ENCODE measurements around the gene RASSF1.

RASSF1 gene

GRCh38 chr3:50365080-50365841, 24.6 kb upstream of the RASSF1 start:
- FAIRE-seq, result no peak

GRCh38 chr3:50364573-50365079, 24.0 kb upstream of the RASSF1 start:
- no peak for FAIRE-seq

- FAIRE-seq, result no peak
Measured at GRCh38 chr3:50359760-50360110, 19.1 kb upstream of the RASSF1 start.

- peak; percentile 97 for FAIRE-seq
Measured at GRCh38 chr3:50358911-50359759, 18.5 kb upstream of the RASSF1 start, which contains the start of gene TMEM115. Gene TMEM115 (minus strand): TSS chr3:50359521. CDS start chr3:50359063, 458 bp downstream.

GRCh38 chr3:50358355-50358910, 17.8 kb upstream of the RASSF1 start:
- no peak for FAIRE-seq

- no peak for FAIRE-seq
Measured at GRCh38 chr3:50357481-50357880, 16.8 kb upstream of the RASSF1 start.

GRCh38 chr3:50356553-50356952, 15.9 kb upstream of the RASSF1 start:
- no peak for FAIRE-seq

GRCh38 chr3:50355829-50356552, 15.4 kb upstream of the RASSF1 start:
- FAIRE-seq, result no peak

GRCh38 chr3:50354850-50355249, 14.2 kb upstream of the RASSF1 start:
- FAIRE-seq, result no peak

- no peak for FAIRE-seq
Measured at GRCh38 chr3:50354186-50354764, 13.6 kb upstream of the RASSF1 start.

- no peak for FAIRE-seq
Measured at GRCh38 chr3:50353245-50354004, 12.8 kb upstream of the RASSF1 start.

- FAIRE-seq, result no peak
Measured at GRCh38 chr3:50352781-50353180, 12.1 kb upstream of the RASSF1 start.

GRCh38 chr3:50351323-50351697, 10.7 kb upstream of the RASSF1 start:
- FAIRE-seq, result no peak

GRCh38 chr3:50350527-50351322, 10.1 kb upstream of the RASSF1 start, which contains the start of the genes CYB561D2 and NPRL2:
Gene CYB561D2 (plus strand): TSS chr3:50350862. CDS start chr3:50351434, 572 bp downstream.
Gene NPRL2 (minus strand): TSS chr3:50350775. CDS start chr3:50350652, 123 bp downstream.
- peak; percentile 21 for FAIRE-seq

GRCh38 chr3:50350213-50350526, 9.5 kb upstream of the RASSF1 start:
- no peak for FAIRE-seq

- FAIRE-seq, result peak; percentile 90
Measured at GRCh38 chr3:50347187-50347813, 6.7 kb upstream of the RASSF1 start.

- FAIRE-seq, result no peak
Measured at GRCh38 chr3:50345586-50346234, 5.1 kb upstream of the RASSF1 start, which contains the start of gene ZMYND10. Gene ZMYND10 (minus strand): TSS chr3:50345732. CDS start chr3:50345579, 153 bp downstream.

GRCh38 chr3:50345008-50345407, 4.4 kb upstream of the RASSF1 start:
- no peak for FAIRE-seq

- FAIRE-seq, result no peak
Measured at GRCh38 chr3:50342813-50343633, 2.4 kb upstream of the RASSF1 start.

All from A204.1 (cell line).